Activated T-cell treated with anti-CD3 and anti-CD28 coated beads for 24 hours (primary cell): ENCODE data around the gene ZNF362.

Source experiments
- DNase-seq: peaks from one replicate; pipeline ENCODE4 v3.0.0-alpha.2; 2020; ENCODE audit warnings: low read depth

Gene ZNF362

GRCh38 chr1:33346927-33347649, 90.8 kb downstream of the ZNF362 start:
- no peak for DNase-seq

- no peak for DNase-seq
Measured at GRCh38 chr1:33347650-33347992, 91.3 kb downstream of the ZNF362 start.

- DNase-seq, result no peak
Measured at GRCh38 chr1:33348194-33348593, 91.9 kb downstream of the ZNF362 start.

GRCh38 chr1:33348676-33349080, 92.4 kb downstream of the ZNF362 start:
- peak; percentile 12 for DNase-seq

GRCh38 chr1:33349081-33349759, 92.9 kb downstream of the ZNF362 start:
- DNase-seq, result peak; percentile 24

GRCh38 chr1:33349778-33350610, 93.7 kb downstream of the ZNF362 start:
- DNase-seq, result peak; percentile 78
